Smooth muscle cell (in vitro differentiated cells): ENCODE measurements around the gene PKMYT1. TPM values are rescaled to one million over a fixed set of nuclear protein-coding genes. Genes with fewer than 3 reads are reported as not detected.

Source experiments
- DNase-seq: peaks from one replicate; lab custom pipeline; 2025; ENCODE audit not compliant: unreplicated experiment; lab: John Stamatoyannopoulos, UW
- H2AFZ ChIP-seq: fragments of 200-600 bp; sonication (generic); 2 replicates; pipeline ENCODE4 v1.6.0; 2016; ENCODE audit warnings: antibody characterized with exemption, low read depth, mild to moderate bottlenecking
- H3F3A ChIP-seq: fragments of 200-600 bp; sonication (generic); 2 replicates; pipeline ENCODE4 v1.6.0; 2017; ENCODE audit warnings: antibody characterized with exemption, low read depth
- H3K27ac ChIP-seq: fragments of 200-600 bp; sonication (generic); 2 replicates; pipeline ENCODE4 v1.5.1; 2016; ENCODE audit warnings: low read depth, mild to moderate bottlenecking
- H3K27me3 ChIP-seq: fragments of 200-600 bp; sonication (generic); 2 replicates; pipeline ENCODE4 v1.6.1; 2016; ENCODE audit warnings: low read depth, mild to moderate bottlenecking
- H3K36me3 ChIP-seq: fragments of 200-600 bp; sonication (generic); 2 replicates; pipeline ENCODE4 v1.5.1; 2016; ENCODE audit warnings: low read depth
- H3K4me1 ChIP-seq: fragments of 200-600 bp; sonication (generic); 2 replicates; pipeline ENCODE4 v1.5.1; 2016; ENCODE audit warnings: low read depth
- H3K4me2 ChIP-seq: fragments of 200-600 bp; sonication (generic); 2 replicates; pipeline ENCODE4 v1.6.0; 2016; ENCODE audit warnings: mild to moderate bottlenecking
- H3K4me3 ChIP-seq: fragments of 200-600 bp; sonication (generic); 2 replicates; pipeline ENCODE4 v1.5.1; 2016; ENCODE audit warnings: mild to moderate bottlenecking
- H3K79me2 ChIP-seq: fragments of 200-600 bp; sonication (generic); 2 replicates; pipeline ENCODE4 v1.6.0; 2016; ENCODE audit warnings: low read depth, mild to moderate bottlenecking
- H3K9ac ChIP-seq: fragments of 200-600 bp; sonication (generic); 2 replicates; pipeline ENCODE4 v1.6.0; 2016; ENCODE audit warnings: low read depth
- H3K9me3 ChIP-seq: fragments of 200-600 bp; sonication (generic); replicated peaks from 2 replicates; pipeline ENCODE4 v1.5.1; 2016; ENCODE audit warnings: low read depth
- H4K20me1 ChIP-seq: fragments of 200-600 bp; sonication (generic); 2 replicates; pipeline ENCODE4 v1.6.0; 2016; ENCODE audit warnings: low read depth
- CTCF ChIP-seq: fragments of 200-600 bp; sonication (generic); IDR thresholded peaks from 2 replicates; pipeline ENCODE4 v1.5.1; 2017; ENCODE audit warnings: borderline replicate concordance, mild to moderate bottlenecking, antibody characterized with exemption; ENCODE audit not compliant: insufficient read depth, poor library complexity, severe bottlenecking
- WGBS: methylation state at CpG from one replicate; pipeline ENCODE4 v1.1.7; 2016; ENCODE audit warnings: low lambda C conversion rate; 5-methylcytosine and 5-hydroxymethylcytosine counted together
- polyA plus RNA-seq: library from polyadenylated mRNA; unstranded; fragments of >200 nt; fragmentation: Nextera tagmentation; extraction: Ambion mirVana; gene quantifications from 2 replicates; pipeline ENCODE4 v1.2.1, GENCODE V29; 2016
- total RNA-seq: library from RNA; depleted of rRNA; stranded (reverse); fragments of >200 nt; gene quantifications from 2 replicates; pipeline ENCODE4 v1.2.3, GENCODE V29; 2014

PKMYT1 gene
- total and polyA plus RNA-seq, 2 experiments from 2014 or later, result 13.8 to 32.6 TPM

- H3K36me3 ChIP-seq, result no peaks in the 10 kb centered on the region
- WGBS, result 85% methylated on average over 35 of the region's 39 CpGs
- no peak overlapping the region for H3K4me3 ChIP-seq
- peaks cover 11% of the 10 kb centered on the region for H4K20me1 ChIP-seq
- TF ChIP-seq CTCF, result no peak
- H2AFZ ChIP-seq, result no peak overlapping the region
- H3K4me1 ChIP-seq, result peaks cover 18% of the 10 kb centered on the region
- H3K4me2 ChIP-seq, result no peak overlapping the region
- H3F3A ChIP-seq, result no peaks in the 10 kb centered on the region
- H3K9me3 ChIP-seq, result no peaks in the 10 kb centered on the region
- H3K27me3 ChIP-seq, result peaks cover 57% of the 10 kb centered on the region
- DNase-seq, result no peak
- no peak overlapping the region for H3K27ac ChIP-seq
- H3K79me2 ChIP-seq, result no peaks in the 10 kb centered on the region
- no peak overlapping the region for H3K9ac ChIP-seq
These were observed 14.0 kb downstream of the PKMYT1 start for GRCh38 chr16:2966043-2966807.

- no peak for TF ChIP-seq CTCF
These were observed 15.5 kb downstream of the PKMYT1 start for GRCh38 chr16:2964475-2965336.

GRCh38 chr16:2963723-2964474, 16.3 kb downstream of the PKMYT1 start, which contains the start of gene KREMEN2:
TSS of gene KREMEN2 (plus strand) at chr16:2964275. CDS start at chr16:2964521, 246 bp downstream.
- under 1% methylated on average over 34 of the region's 60 CpGs for WGBS
- no peaks in the 10 kb centered on the region for H4K20me1 ChIP-seq
- peak within 1 kb of the TSS; percentile 50 for H3K4me3 ChIP-seq
- DNase-seq, result no peak
- no peaks in the 10 kb centered on the region for H3F3A ChIP-seq
- no peaks in the 10 kb centered on the region for H3K9me3 ChIP-seq
- no peak for TF ChIP-seq CTCF
- peak within 1 kb of the TSS; percentile 90 for H3K4me2 ChIP-seq
- no peaks in the 10 kb centered on the region for H3K36me3 ChIP-seq
- H3K4me1 ChIP-seq, result peaks cover 18% of the 10 kb centered on the region
- H3K9ac ChIP-seq, result no peak within 1 kb of the TSS
- no peak within 1 kb of the TSS for H3K27ac ChIP-seq
- H3K27me3 ChIP-seq, result peaks cover 57% of the 10 kb centered on the region
- H2AFZ ChIP-seq, result no peak within 1 kb of the TSS
- no peaks in the 10 kb centered on the region for H3K79me2 ChIP-seq

More at GRCh38 chr16:2964475-2965336, 15.5 kb downstream of the PKMYT1 start:
- no peaks in the 10 kb centered on the region for H4K20me1 ChIP-seq
- H2AFZ ChIP-seq, result no peak overlapping the region
- no peaks in the 10 kb centered on the region for H3F3A ChIP-seq
- H3K4me1 ChIP-seq, result peaks cover 18% of the 10 kb centered on the region
- H3K27ac ChIP-seq, result no peak overlapping the region
- peaks cover 57% of the 10 kb centered on the region for H3K27me3 ChIP-seq
- H3K4me2 ChIP-seq, result peak overlapping the region; percentile 90
- DNase-seq, result no peak
- under 1% methylated on average over 65 of the region's 68 CpGs for WGBS
- peak overlapping the region; percentile 50 for H3K4me3 ChIP-seq
- no peaks in the 10 kb centered on the region for H3K79me2 ChIP-seq
- H3K9ac ChIP-seq, result no peak overlapping the region
- no peaks in the 10 kb centered on the region for H3K9me3 ChIP-seq
- H3K36me3 ChIP-seq, result no peaks in the 10 kb centered on the region
